Left lung (tissue), 10 donors: Measurements from ENCODE around the gene TRMT13. TPM values are rescaled to one million over a fixed set of nuclear protein-coding genes. Genes with fewer than 3 reads are reported as not detected.

Source experiments
- ATAC-seq: fragments of 200-7000 bp; cut with Tn5 transposase; one replicate; pipeline ENCODE4 v1.9.1; 2020; ENCODE audit warnings: moderate library complexity
- DNase-seq, 4 donors: peaks; one replicate each; pipeline ENCODE4 v3.0.0-alpha.2; 2013 to 2020
- H3K27ac ChIP-seq, 2 donors: fragments of 200-600 bp; sonication (generic) in 1 of 2; one replicate each; pipeline versions ENCODE4 v1.5.0 to v1.8.0; 2020 to 2021
- H3K27me3 ChIP-seq, 2 donors: fragments of 200-600 bp; sonication (generic) in 1 of 2; one replicate each; pipeline versions ENCODE4 v1.5.0 to v1.8.0; 2020 to 2021
- H3K36me3 ChIP-seq, 2 donors: fragments of 200-600 bp; sonication (generic) in 1 of 2; one replicate each; pipeline versions ENCODE4 v1.5.0 to v1.8.0; 2020 to 2021
- H3K4me1 ChIP-seq, 2 donors: fragments of 200-600 bp; one replicate each; pipeline ENCODE4 v1.8.0; 2021
- H3K4me3 ChIP-seq, 2 donors: fragments of 200-600 bp; sonication (generic) in 1 of 2; one replicate each; pipeline versions ENCODE4 v1.5.0 to v1.8.0; 2020 to 2021; ENCODE audit warnings: mild to moderate bottlenecking in 1 of 2
- H3K9me3 ChIP-seq, 2 donors: fragments of 200-600 bp; sonication (generic) in 1 of 2; one replicate each; pipeline versions ENCODE4 v1.5.0 to v1.8.0; 2020 to 2021
- intact Hi-C, 2 donors: fragments of 100-400 bp; cut with DNase I; formaldehyde crosslinking; loops; one replicate each; pipeline versions ENCODE4 v1.11.2 to v1.14.2; 2022
- polyA plus RNA-seq, 6 donors: library from polyadenylated mRNA; unstranded; fragments of 120-200 nt; gene quantifications; one replicate each; pipeline ENCODE4 v1.2.1, GENCODE V29; 2013; ENCODE audit not compliant: insufficient read length in 6 of 6
- total RNA-seq, 2 donors: library from RNA; stranded (reverse); fragmentation: NEBNext Ultra II Directional; extraction: Animal tissue kit (Norgen Biotek cat#: 25700); gene quantifications; one replicate each; pipeline ENCODE4 v1.2.1, GENCODE V29; 2021
- TF ChIP-seq, protein P1 (sequence below), 2 donors: fragments of 200-600 bp; sonication (generic) in 1 of 2; IDR thresholded peaks; one replicate each; pipeline versions ENCODE4 v1.5.0 to v1.8.0; 2021; ENCODE audit warnings: antibody characterized with exemption in 2 of 2
- donor health status: DM: no; HTN: yes; CAD: no.
- donor health status: DM: no; HTN: no; CAD: no.

The TRMT13 gene
- total and polyA plus RNA-seq, 8 donors = 8.9 to 53.6 (median 49.0) TPM

- intact Hi-C loops = no loop called here
- ATAC-seq = no peak
- H3K4me3 ChIP-seq = no peak overlapping the region
- H3K27me3 ChIP-seq = no peaks in the 10 kb centered on the region
- DNase-seq = no peak
- H3K27ac ChIP-seq = no peak overlapping the region
- no peaks in the 10 kb centered on the region for H3K4me1 ChIP-seq
- H3K9me3 ChIP-seq = no peaks in the 10 kb centered on the region
- TF ChIP-seq, protein P1, sequence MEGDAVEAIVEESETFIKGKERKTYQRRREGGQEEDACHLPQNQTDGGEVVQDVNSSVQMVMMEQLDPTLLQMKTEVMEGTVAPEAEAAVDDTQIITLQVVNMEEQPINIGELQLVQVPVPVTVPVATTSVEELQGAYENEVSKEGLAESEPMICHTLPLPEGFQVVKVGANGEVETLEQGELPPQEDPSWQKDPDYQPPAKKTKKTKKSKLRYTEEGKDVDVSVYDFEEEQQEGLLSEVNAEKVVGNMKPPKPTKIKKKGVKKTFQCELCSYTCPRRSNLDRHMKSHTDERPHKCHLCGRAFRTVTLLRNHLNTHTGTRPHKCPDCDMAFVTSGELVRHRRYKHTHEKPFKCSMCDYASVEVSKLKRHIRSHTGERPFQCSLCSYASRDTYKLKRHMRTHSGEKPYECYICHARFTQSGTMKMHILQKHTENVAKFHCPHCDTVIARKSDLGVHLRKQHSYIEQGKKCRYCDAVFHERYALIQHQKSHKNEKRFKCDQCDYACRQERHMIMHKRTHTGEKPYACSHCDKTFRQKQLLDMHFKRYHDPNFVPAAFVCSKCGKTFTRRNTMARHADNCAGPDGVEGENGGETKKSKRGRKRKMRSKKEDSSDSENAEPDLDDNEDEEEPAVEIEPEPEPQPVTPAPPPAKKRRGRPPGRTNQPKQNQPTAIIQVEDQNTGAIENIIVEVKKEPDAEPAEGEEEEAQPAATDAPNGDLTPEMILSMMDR (IDR thresholded peaks at IDR 0.05) = no peak
- H3K36me3 ChIP-seq = peaks cover 0 to 70% of the 10 kb centered on the region in 2 donors
Measured at GRCh38 chr1:100147875-100148274, 14.9 kb downstream of the TRMT13 start.

- Histone ChIP-seq H3K36me3 (peaks cover 0 to 33% of the 10 kb centered on the region in 2 donors), H3K9me3 (no peaks in the 10 kb centered on the region), H3K4me3 (no peak overlapping the region), H3K27me3 (no peaks in the 10 kb centered on the region), H3K4me1 (no peaks in the 10 kb centered on the region), H3K27ac (no peak overlapping the region)
- TF ChIP-seq, protein P1 (IDR thresholded peaks at IDR 0.05) = no peak
- DNase-seq (no peak), ATAC-seq (no peak)
- intact Hi-C loops = no loop called here
Measured at GRCh38 chr1:100151679-100152078, 18.7 kb downstream of the TRMT13 start.

GRCh38 chr1:100152271-100152670 is 19.3 kb downstream of the TRMT13 start:
- no peak overlapping the region for H3K27ac ChIP-seq
- peaks cover 0 to 27% of the 10 kb centered on the region in 2 donors for H3K36me3 ChIP-seq
- H3K27me3 ChIP-seq = no peaks in the 10 kb centered on the region
- H3K9me3 ChIP-seq = no peaks in the 10 kb centered on the region
- no peak overlapping the region for H3K4me3 ChIP-seq
- TF ChIP-seq, protein P1 (IDR thresholded peaks at IDR 0.05) = no peak
- DNase-seq = no peak
- no peak for ATAC-seq
- intact Hi-C loops = no loop called here
- no peaks in the 10 kb centered on the region for H3K4me1 ChIP-seq

DNA sequence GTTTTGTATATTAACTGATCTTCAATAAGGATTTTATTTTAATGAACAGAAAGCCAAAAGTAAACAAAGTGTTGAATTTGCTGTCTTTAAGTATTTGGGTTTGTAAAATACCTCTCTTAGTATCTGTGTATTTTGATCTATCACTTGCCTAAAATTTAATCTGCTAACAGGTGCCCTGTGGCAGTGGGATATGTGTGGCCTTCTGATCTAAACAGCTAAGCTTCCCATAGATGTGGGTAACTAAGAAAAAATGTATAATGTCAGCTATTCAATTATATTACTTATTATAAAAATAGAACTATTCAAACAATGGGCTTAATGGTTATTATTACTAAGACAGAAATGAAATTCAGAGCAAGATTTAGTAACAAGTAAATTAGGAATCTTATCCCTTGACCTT is 29.9 kb downstream of the TRMT13 start:
- no peaks in the 10 kb centered on the region for H3K27me3 ChIP-seq
- DNase-seq (no peak), ATAC-seq (no peak)
- H3K36me3 ChIP-seq = no peaks in the 10 kb centered on the region
- H3K27ac ChIP-seq = no peak overlapping the region
- TF ChIP-seq, protein P1 (IDR thresholded peaks at IDR 0.05) = no peak
- no peaks in the 10 kb centered on the region for H3K4me1 ChIP-seq
- H3K9me3 ChIP-seq = no peaks in the 10 kb centered on the region
- no peak overlapping the region for H3K4me3 ChIP-seq
- intact Hi-C loops = no loop called here

- ATAC-seq (no peak), DNase-seq (no peak)
- Histone ChIP-seq H3K9me3 (no peaks in the 10 kb centered on the region), H3K27me3 (no peaks in the 10 kb centered on the region), H3K4me1 (no peaks in the 10 kb centered on the region), H3K4me3 (no peak overlapping the region), H3K36me3 (no peaks in the 10 kb centered on the region), H3K27ac (no peak overlapping the region)
- TF ChIP-seq, protein P1 (IDR thresholded peaks at IDR 0.05) = no peak
- intact Hi-C loops = no loop called here
Measured at GRCh38 chr1:100164216-100164615, 31.3 kb downstream of the TRMT13 start.
